Colonic mucosa (tissue), 4 donors: ENCODE measurements around the gene SCGN. TPM values are rescaled to one million over a fixed set of nuclear protein-coding genes. Genes with fewer than 3 reads are reported as not detected.

Source experiments
- DNase-seq: peaks from one replicate; pipeline ENCODE4 v3.0.0-alpha.2; 2020
- H3K27ac ChIP-seq: fragments of 200-600 bp; one replicate; pipeline ENCODE4 v1.8.0; 2021
- H3K27me3 ChIP-seq: fragments of 200-600 bp; one replicate; pipeline ENCODE4 v1.8.0; 2021
- H3K36me3 ChIP-seq: fragments of 200-600 bp; one replicate; pipeline ENCODE4 v1.8.0; 2021
- H3K4me1 ChIP-seq: fragments of 200-600 bp; one replicate; pipeline ENCODE4 v1.8.0; 2021; ENCODE audit warnings: mild to moderate bottlenecking
- H3K4me3 ChIP-seq: fragments of 200-600 bp; one replicate; pipeline ENCODE4 v1.8.0; 2021
- H3K9ac ChIP-seq, 2 donors: one replicate each; pipeline ENCODE4 v1.7.0; 2013; ENCODE audit warnings: control low read depth in 2 of 2, low read depth in 2 of 2, low read length in 2 of 2
- H3K9me3 ChIP-seq: fragments of 200-600 bp; one replicate; pipeline ENCODE4 v1.8.0; 2021
- CTCF ChIP-seq: fragments of 200-600 bp; IDR thresholded peaks from one replicate; pipeline ENCODE4 v1.8.0; 2022; ENCODE audit warnings: antibody characterized with exemption, mild to moderate bottlenecking
- intact Hi-C: fragments of 100-400 bp; cut with DNase I; formaldehyde crosslinking; loops from one replicate; pipeline ENCODE4 v1.14.1; 2022
- total RNA-seq, 2 donors: library from RNA; stranded (reverse); fragmentation: NEBNext Ultra II Directional in 1 of 2; extraction: Animal tissue kit (Norgen Biotek cat#: 25700) in 1 of 2; gene quantifications; one replicate each; pipeline ENCODE4 v1.2.1, GENCODE V29; 2021
- donor health status: healthy.
- donor health status: DM: no; HTN: no; CAD: no.
- donor health status: DM: no; HTN: no; CAD: no.

The SCGN gene
- total RNA-seq, 2 donors from 2014 or later = 4.6 to 8.1 TPM

GRCh38 chr6:25698631-25699030 is 46.6 kb downstream of the SCGN start:
- H3K9ac ChIP-seq = no peak overlapping the region
- H3K36me3 ChIP-seq = no peaks in the 10 kb centered on the region
- no peaks in the 10 kb centered on the region for H3K9me3 ChIP-seq
- no peak overlapping the region for H3K27ac ChIP-seq
- DNase-seq = no peak
- TF ChIP-seq CTCF = no peak
- no peaks in the 10 kb centered on the region for H3K27me3 ChIP-seq
- H3K4me3 ChIP-seq = no peak overlapping the region
- intact Hi-C loops = no loop called here
- H3K4me1 ChIP-seq = no peaks in the 10 kb centered on the region

- H3K27me3 ChIP-seq = no peaks in the 10 kb centered on the region
- H3K9ac ChIP-seq = no peak overlapping the region
- no peak overlapping the region for H3K27ac ChIP-seq
- H3K4me3 ChIP-seq = no peak overlapping the region
- H3K4me1 ChIP-seq = no peaks in the 10 kb centered on the region
- no peak for TF ChIP-seq CTCF
- intact Hi-C loops = no loop called here
- no peaks in the 10 kb centered on the region for H3K9me3 ChIP-seq
- no peaks in the 10 kb centered on the region for H3K36me3 ChIP-seq
- no peak for DNase-seq
Observed at GRCh38 chr6:25699649-25700048, 47.6 kb downstream of the SCGN start.

- intact Hi-C loops = no loop called here
- H3K36me3 ChIP-seq = no peaks in the 10 kb centered on the region
- TF ChIP-seq CTCF = no peak
Observed at GRCh38 chr6:25700761-25701160, 48.7 kb downstream of the SCGN start.

GRCh38 chr6:25701807-25702206 is 49.8 kb downstream of the SCGN start:
- Histone ChIP-seq H3K27ac (no peak overlapping the region), H3K36me3 (no peaks in the 10 kb centered on the region), H3K27me3 (no peaks in the 10 kb centered on the region), H3K9me3 (no peaks in the 10 kb centered on the region), H3K4me1 (no peaks in the 10 kb centered on the region), H3K4me3 (no peak overlapping the region), H3K9ac (no peak overlapping the region)
- TF ChIP-seq CTCF = no peak
- intact Hi-C loops = no loop called here
- DNase-seq = no peak

More at GRCh38 chr6:25700761-25701160, 48.7 kb downstream of the SCGN start:
- Histone ChIP-seq H3K4me1 (no peaks in the 10 kb centered on the region), H3K4me3 (no peak overlapping the region), H3K27me3 (no peaks in the 10 kb centered on the region), H3K9me3 (no peaks in the 10 kb centered on the region), H3K27ac (no peak overlapping the region), H3K9ac (no peak overlapping the region)
- no peak for DNase-seq

GRCh38 chr6:25703005-25703404 is 51.0 kb downstream of the SCGN start:
- H3K9me3 ChIP-seq = no peaks in the 10 kb centered on the region
- no peak overlapping the region for H3K4me3 ChIP-seq
- no peak overlapping the region for H3K27ac ChIP-seq
- H3K27me3 ChIP-seq = no peaks in the 10 kb centered on the region
- TF ChIP-seq CTCF = no peak
- H3K9ac ChIP-seq = no peak overlapping the region
- DNase-seq = no peak
- intact Hi-C loops = no loop called here
- no peaks in the 10 kb centered on the region for H3K36me3 ChIP-seq
- no peaks in the 10 kb centered on the region for H3K4me1 ChIP-seq

- no peak for TF ChIP-seq CTCF
- DNase-seq = no peak
- H3K27ac ChIP-seq = no peak overlapping the region
- H3K9me3 ChIP-seq = no peaks in the 10 kb centered on the region
- H3K36me3 ChIP-seq = no peaks in the 10 kb centered on the region
- H3K27me3 ChIP-seq = no peaks in the 10 kb centered on the region
- no peak overlapping the region for H3K9ac ChIP-seq
- intact Hi-C loops = no loop called here
- no peaks in the 10 kb centered on the region for H3K4me1 ChIP-seq
- no peak overlapping the region for H3K4me3 ChIP-seq
Observed at GRCh38 chr6:25704001-25704400, 52.0 kb downstream of the SCGN start.
